Large intestine (tissue), 3 donors: ENCODE measurements around the gene DNAJC7. TPM values are rescaled to one million over a fixed set of nuclear protein-coding genes. Genes with fewer than 3 reads are reported as not detected.

Source experiments
- DNase-seq, 2 donors: peaks; one replicate each; pipeline versions ENCODE4 v3.0.0 to v3.0.0-alpha.2; 2013
- H3K27ac ChIP-seq: one replicate; pipeline ENCODE4 v1.5.1; 2013; ENCODE audit warnings: low read length
- H3K27me3 ChIP-seq: 2 replicates; pipeline ENCODE4 v1.6.1; 2013; ENCODE audit warnings: low read length; ENCODE audit not compliant: control insufficient read depth, insufficient read depth
- H3K36me3 ChIP-seq: 2 replicates; pipeline ENCODE4 v1.6.1; 2013; ENCODE audit warnings: low read length; ENCODE audit not compliant: control insufficient read depth, insufficient read depth
- H3K4me1 ChIP-seq: one replicate; pipeline ENCODE4 v1.6.1; 2013; ENCODE audit warnings: low read length; ENCODE audit not compliant: control insufficient read depth, insufficient read depth
- H3K4me3 ChIP-seq: one replicate; pipeline ENCODE4 v1.5.1; 2013; ENCODE audit warnings: low read length
- H3K9me3 ChIP-seq: one replicate; pipeline ENCODE4 v1.6.1; 2013; ENCODE audit warnings: mild to moderate bottlenecking, low read depth, low read length, moderate library complexity; ENCODE audit not compliant: control insufficient read depth
- WGBS: methylation state at CpG from one replicate; pipeline ENCODE4 v1.1.5; 2013; ENCODE audit warnings: low lambda C conversion rate; ENCODE audit not compliant: insufficient coverage; 5-methylcytosine and 5-hydroxymethylcytosine counted together
- polyA plus RNA-seq: library from polyadenylated mRNA; unstranded; fragments of 120-200 nt; gene quantifications from one replicate; pipeline ENCODE4 v1.2.1, GENCODE V29; 2013

Gene DNAJC7
- polyA plus RNA-seq, 1 donor, result 93.0 TPM

- no peak overlapping the region for H3K27ac ChIP-seq
- no peaks in the 10 kb centered on the region for H3K4me1 ChIP-seq
- peaks cover 79% of the 10 kb centered on the region for H3K36me3 ChIP-seq
- WGBS, result no CpG with 5 or more reads among the region's 11 CpGs
- no peaks in the 10 kb centered on the region for H3K9me3 ChIP-seq
- no peaks in the 10 kb centered on the region for H3K27me3 ChIP-seq
- DNase-seq, result no peak
- no peak overlapping the region for H3K4me3 ChIP-seq
Observed at GRCh38 chr17:41976142-41976768, 41.0 kb downstream of the DNAJC7 start.

GRCh38 chr17:41975099-41976083 lies 41.8 kb downstream of the DNAJC7 start:
- DNase-seq, result no peak
- no peaks in the 10 kb centered on the region for H3K4me1 ChIP-seq
- H3K27ac ChIP-seq, result no peak overlapping the region
- no peaks in the 10 kb centered on the region for H3K9me3 ChIP-seq
- H3K27me3 ChIP-seq, result no peaks in the 10 kb centered on the region
- H3K4me3 ChIP-seq, result no peak overlapping the region
- no CpG with 5 or more reads among the region's 9 CpGs for WGBS
- H3K36me3 ChIP-seq, result peaks cover 77% of the 10 kb centered on the region

GRCh38 chr17:41974658-41975057 lies 42.6 kb downstream of the DNAJC7 start:
- no peak for DNase-seq
- H3K9me3 ChIP-seq, result no peaks in the 10 kb centered on the region
- H3K4me3 ChIP-seq, result no peak overlapping the region
- no peak overlapping the region for H3K27ac ChIP-seq
- no CpG with 5 or more reads among the region's 5 CpGs for WGBS
- no peaks in the 10 kb centered on the region for H3K27me3 ChIP-seq
- H3K4me1 ChIP-seq, result no peaks in the 10 kb centered on the region
- H3K36me3 ChIP-seq, result peaks cover 75% of the 10 kb centered on the region

DNA sequence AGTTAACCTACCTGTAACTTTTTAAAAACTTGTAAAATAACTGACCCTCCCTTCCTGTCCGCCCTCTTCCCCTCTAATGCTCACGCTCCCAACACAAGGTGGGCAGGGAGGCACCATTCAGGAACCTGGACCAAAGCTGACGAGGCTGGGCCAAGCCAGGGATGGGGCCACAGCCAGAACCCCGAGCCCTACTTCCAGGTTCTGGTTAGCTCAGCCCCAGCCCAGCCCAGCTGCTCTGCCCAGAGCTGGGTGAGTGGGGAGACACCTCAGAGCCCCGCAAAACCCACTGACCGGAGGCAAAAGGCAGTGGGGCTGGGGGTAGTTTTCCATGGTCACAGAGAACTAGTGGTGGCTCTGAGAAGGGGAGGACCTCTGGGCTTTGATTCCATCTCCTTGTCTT lies 43.2 kb downstream of the DNAJC7 start:
- no peak for DNase-seq
- Histone ChIP-seq H3K36me3 (peaks cover 78% of the 10 kb centered on the region), H3K4me3 (no peak overlapping the region), H3K27ac (no peak overlapping the region), H3K4me1 (no peaks in the 10 kb centered on the region), H3K27me3 (no peaks in the 10 kb centered on the region), H3K9me3 (no peaks in the 10 kb centered on the region)
- WGBS, result no CpG with 5 or more reads among the region's 6 CpGs

DNA sequence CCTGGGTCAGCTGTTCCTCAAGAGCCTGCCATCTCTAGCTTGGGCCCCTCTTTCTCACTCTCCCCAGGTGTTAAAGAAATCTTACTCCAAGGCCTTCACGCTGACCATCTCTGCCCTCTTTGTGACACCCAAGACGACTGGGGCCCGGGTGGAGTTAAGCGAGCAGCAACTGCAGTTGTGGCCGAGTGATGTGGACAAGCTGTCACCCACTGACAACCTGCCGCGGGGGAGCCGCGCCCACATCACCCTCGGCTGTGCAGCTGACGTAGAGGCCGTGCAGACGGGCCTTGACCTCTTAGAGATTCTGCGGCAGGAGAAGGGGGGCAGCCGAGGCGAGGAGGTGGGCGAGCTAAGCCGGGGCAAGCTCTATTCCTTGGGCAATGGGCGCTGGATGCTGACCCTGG lies 43.8 kb downstream of the DNAJC7 start:
- DNase-seq, result no peak
- peaks cover 83% of the 10 kb centered on the region for H3K36me3 ChIP-seq
- no peak overlapping the region for H3K4me3 ChIP-seq
- H3K9me3 ChIP-seq, result no peaks in the 10 kb centered on the region
- WGBS, result no CpG with 5 or more reads among the region's 19 CpGs
- H3K27me3 ChIP-seq, result no peaks in the 10 kb centered on the region
- peaks cover 5% of the 10 kb centered on the region for H3K4me1 ChIP-seq
- no peak overlapping the region for H3K27ac ChIP-seq

DNA sequence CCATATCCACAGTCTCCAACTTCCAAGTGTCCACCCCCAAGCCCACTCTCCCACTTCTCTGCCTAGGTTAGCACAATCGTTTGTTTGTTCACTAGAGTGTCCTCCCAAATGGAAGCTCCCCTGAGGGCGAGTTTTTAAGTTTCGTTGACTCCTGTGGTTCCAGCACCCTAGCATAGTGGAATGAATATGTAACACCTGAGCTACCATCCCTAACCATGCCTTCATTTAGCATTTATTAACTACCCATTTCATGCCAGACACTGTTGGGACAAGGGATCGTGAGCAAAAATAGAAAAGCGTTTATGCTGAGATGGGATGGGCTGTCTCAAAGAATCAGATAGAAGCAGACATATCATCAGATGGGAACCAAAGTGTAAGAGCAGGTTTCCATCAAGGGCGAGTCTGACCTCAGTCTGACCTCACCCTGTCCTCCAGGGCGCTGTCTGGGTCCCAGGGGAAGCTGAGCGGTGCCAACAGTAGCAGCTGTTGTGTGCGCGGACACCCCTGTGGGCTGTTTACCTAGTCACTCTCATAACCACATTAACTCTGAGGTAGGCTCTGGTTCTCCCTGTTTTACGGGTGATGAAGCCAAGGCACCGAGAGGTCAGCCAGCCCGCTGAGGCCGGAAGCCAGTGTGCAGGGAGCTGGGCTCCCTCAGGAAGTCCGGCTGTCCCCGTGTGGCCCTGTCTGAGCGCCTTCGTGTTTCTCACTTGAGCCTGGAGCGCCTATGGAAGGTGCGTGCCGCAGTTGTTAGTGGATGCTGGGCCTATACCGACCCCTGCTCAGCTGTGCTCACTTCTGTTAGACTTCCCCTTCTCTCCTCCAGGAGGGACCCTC lies 44.5 kb downstream of the DNAJC7 start:
- H3K9me3 ChIP-seq, result no peaks in the 10 kb centered on the region
- peaks cover 6% of the 10 kb centered on the region for H3K4me1 ChIP-seq
- H3K36me3 ChIP-seq, result peaks cover 83% of the 10 kb centered on the region
- 76% methylated on average over 2 of the region's 22 CpGs for WGBS
- H3K27ac ChIP-seq, result no peak overlapping the region
- no peak for DNase-seq
- H3K4me3 ChIP-seq, result no peak overlapping the region
- no peaks in the 10 kb centered on the region for H3K27me3 ChIP-seq

GRCh38 chr17:41971721-41972523 lies 45.3 kb downstream of the DNAJC7 start:
- H3K4me1 ChIP-seq, result peaks cover 9% of the 10 kb centered on the region
- H3K4me3 ChIP-seq, result no peak overlapping the region
- H3K27me3 ChIP-seq, result no peaks in the 10 kb centered on the region
- no peak overlapping the region for H3K27ac ChIP-seq
- H3K9me3 ChIP-seq, result no peaks in the 10 kb centered on the region
- peaks cover 76% of the 10 kb centered on the region for H3K36me3 ChIP-seq
- no CpG with 5 or more reads among the region's 18 CpGs for WGBS
- no peak for DNase-seq

- H3K4me1 ChIP-seq, result peaks cover 9% of the 10 kb centered on the region
- no peak overlapping the region for H3K27ac ChIP-seq
Observed at GRCh38 chr17:41970901-41971331, 46.3 kb downstream of the DNAJC7 start.

DNA sequence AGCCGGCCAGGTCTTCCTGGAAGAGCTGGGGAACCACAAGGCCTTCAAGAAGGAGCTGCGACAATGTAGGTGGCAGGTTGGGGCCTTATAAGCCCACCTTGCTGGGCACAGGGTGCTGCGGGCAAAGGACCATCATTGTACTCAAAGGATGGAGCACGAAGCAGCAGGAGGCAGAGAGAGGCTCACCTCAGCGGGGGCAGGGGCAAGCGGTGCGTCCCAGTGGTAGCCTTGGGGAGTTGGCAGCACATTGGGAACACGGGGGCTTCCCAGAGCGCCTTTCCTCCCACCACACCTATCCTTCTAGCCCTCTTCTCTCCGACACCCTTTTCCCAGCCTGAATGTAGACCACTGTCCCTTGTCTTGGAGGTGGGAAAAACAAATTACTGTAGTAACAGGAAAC lies 48.6 kb downstream of the DNAJC7 start:
- no peak for DNase-seq

More at GRCh38 chr17:41970901-41971331, 46.3 kb downstream of the DNAJC7 start:
- Histone ChIP-seq H3K4me3 (no peak overlapping the region), H3K36me3 (peaks cover 66% of the 10 kb centered on the region), H3K9me3 (no peaks in the 10 kb centered on the region), H3K27me3 (no peaks in the 10 kb centered on the region)
- DNase-seq, result no peak
- no CpG with 5 or more reads among the region's 5 CpGs for WGBS

More for the DNA sequence above, 48.6 kb downstream of the DNAJC7 start:
- H3K4me1 ChIP-seq, result peaks cover 14% of the 10 kb centered on the region
- no peak overlapping the region for H3K27ac ChIP-seq
- H3K27me3 ChIP-seq, result no peaks in the 10 kb centered on the region
- no peaks in the 10 kb centered on the region for H3K9me3 ChIP-seq
- no peak overlapping the region for H3K4me3 ChIP-seq
- H3K36me3 ChIP-seq, result peaks cover 43% of the 10 kb centered on the region
- no CpG with 5 or more reads among the region's 10 CpGs for WGBS
